C4-2B (cell line): ENCODE measurements around the gene ANXA6.

Experiments used
- CTCF ChIP-seq: fragments of 450-650 bp; conservative IDR thresholded peaks from 2 replicates; pipeline ENCODE4 v1.5.1; 2017; ENCODE audit warnings: mild to moderate bottlenecking
- ZFX ChIP-seq: fragments of 450-650 bp; IDR thresholded peaks from 2 replicates; pipeline ENCODE4 v1.6.1; 2017

GRCh38 chr5:151077419-151077818 is 80.2 kb downstream of the ANXA6 start:
- TF ChIP-seq CTCF (no peak), ZFX (no peak)
